Astrocyte of the spinal cord (primary cell): ENCODE results near the gene INO80E.

Experiments used
- DNase-seq: peaks from one replicate; pipeline ENCODE4 v3.0.0; 2011; ENCODE audit warnings: low read depth, low spot score
- H3K4me3 ChIP-seq: 2 replicates; pipeline ENCODE4 v1.5.1; 2011; ENCODE audit warnings: low read depth, mild to moderate bottlenecking, low read length, moderate library complexity
- in situ Hi-C: cut with HindIII; loops from 2 replicates; pipeline ENCODE4 v1.10.0; 2017; ENCODE audit warnings: low sequenced_read_pairs
- TF ChIP-seq, protein P1 (sequence below): IDR thresholded peaks from 2 replicates; pipeline ENCODE4 v1.5.1; 2012; ENCODE audit warnings: low read depth, mild to moderate bottlenecking, low read length, inconsistent platforms

INO80E gene

DNA sequence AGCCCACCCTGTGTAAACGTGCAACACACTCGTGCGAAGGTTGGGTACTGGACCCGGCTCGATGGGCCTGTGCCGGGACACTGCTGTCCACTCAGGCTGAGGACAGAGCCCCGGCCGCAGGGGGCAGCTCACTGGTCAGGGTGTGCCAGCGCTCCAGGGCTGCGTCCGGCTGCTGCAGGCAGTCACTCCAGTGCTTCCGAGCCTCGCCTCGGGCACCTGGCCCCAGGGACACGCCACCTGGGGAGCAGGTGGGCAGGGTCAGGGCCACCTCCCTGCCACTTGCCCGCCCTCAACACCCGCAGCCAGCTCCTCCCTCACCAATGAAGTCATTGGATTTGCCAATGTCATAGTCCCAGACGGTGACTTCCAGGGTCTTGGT lies 10.0 kb downstream of the INO80E start:
- TF ChIP-seq, protein P1, sequence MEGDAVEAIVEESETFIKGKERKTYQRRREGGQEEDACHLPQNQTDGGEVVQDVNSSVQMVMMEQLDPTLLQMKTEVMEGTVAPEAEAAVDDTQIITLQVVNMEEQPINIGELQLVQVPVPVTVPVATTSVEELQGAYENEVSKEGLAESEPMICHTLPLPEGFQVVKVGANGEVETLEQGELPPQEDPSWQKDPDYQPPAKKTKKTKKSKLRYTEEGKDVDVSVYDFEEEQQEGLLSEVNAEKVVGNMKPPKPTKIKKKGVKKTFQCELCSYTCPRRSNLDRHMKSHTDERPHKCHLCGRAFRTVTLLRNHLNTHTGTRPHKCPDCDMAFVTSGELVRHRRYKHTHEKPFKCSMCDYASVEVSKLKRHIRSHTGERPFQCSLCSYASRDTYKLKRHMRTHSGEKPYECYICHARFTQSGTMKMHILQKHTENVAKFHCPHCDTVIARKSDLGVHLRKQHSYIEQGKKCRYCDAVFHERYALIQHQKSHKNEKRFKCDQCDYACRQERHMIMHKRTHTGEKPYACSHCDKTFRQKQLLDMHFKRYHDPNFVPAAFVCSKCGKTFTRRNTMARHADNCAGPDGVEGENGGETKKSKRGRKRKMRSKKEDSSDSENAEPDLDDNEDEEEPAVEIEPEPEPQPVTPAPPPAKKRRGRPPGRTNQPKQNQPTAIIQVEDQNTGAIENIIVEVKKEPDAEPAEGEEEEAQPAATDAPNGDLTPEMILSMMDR = no peak
- no peak overlapping the region for H3K4me3 ChIP-seq
- no peak for DNase-seq
- in situ Hi-C loops = no loop called here

DNA sequence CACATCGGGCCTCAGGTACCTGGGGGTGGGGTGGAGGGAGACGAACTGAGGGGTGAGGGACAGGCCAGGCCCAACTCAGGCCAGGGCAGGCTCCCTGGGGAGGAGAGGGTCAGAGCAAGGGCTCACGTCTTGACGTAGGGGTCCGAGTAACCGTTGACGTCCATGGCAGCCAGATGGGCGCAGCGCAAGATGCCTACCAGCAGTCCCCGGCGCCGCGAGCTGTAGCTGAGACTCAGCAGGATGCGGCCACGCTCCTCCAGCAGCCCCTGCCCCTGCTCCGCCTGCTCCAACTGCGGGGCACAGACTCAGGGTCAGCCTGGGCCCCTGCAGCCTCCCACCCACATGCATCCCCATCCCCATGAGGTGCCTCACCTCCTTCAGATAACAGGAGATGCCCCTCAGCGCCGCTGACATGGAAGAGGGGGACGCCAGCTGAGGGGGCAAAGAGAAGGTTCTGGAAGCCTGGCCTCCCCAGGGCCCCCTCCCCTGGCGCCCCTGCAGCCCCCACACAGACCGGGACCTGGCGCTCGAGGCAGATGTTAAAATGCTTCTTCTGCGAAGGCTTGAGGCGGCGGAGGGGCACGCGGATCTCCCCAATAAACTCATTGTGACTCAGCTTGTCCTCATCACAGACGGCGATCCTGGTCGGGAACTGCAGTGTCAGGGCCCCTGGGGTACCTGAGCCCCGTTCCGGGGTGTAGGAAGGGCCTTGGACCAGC lies 10.8 kb downstream of the INO80E start:
- in situ Hi-C loops = no loop called here

DNA sequence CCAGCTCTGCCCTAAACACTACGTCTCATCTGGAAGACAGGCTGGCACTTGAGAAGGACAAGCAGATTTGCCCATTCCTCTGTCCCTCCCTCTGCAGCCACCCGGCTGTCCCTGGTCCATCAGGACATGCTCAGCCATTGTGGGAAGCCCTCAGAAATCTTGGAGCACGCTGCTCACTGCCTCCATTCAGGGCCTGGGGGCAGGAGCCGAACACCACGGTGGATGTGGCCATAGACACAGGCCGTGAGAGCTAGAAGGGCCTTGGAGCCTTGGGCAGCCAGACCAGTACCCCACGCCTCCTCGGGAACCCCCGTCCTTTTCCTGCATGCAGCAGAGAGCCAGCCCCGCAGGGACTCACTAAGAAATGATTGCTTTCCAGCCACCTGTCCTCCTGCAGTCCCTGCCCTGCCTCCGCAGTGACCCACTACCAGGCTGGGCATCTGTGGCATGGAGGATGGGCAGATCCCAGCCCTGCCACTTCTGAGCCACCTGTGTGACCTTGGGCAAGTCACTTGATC lies 11.4 kb downstream of the INO80E start:
- TF ChIP-seq, protein P1 = no peak
- no peak for DNase-seq
- in situ Hi-C loops = no loop called here
- H3K4me3 ChIP-seq = no peak overlapping the region

More for the DNA sequence above, 10.8 kb downstream of the INO80E start:
- no peak for DNase-seq
- no peak overlapping the region for H3K4me3 ChIP-seq
- TF ChIP-seq, protein P1 = no peak

DNA sequence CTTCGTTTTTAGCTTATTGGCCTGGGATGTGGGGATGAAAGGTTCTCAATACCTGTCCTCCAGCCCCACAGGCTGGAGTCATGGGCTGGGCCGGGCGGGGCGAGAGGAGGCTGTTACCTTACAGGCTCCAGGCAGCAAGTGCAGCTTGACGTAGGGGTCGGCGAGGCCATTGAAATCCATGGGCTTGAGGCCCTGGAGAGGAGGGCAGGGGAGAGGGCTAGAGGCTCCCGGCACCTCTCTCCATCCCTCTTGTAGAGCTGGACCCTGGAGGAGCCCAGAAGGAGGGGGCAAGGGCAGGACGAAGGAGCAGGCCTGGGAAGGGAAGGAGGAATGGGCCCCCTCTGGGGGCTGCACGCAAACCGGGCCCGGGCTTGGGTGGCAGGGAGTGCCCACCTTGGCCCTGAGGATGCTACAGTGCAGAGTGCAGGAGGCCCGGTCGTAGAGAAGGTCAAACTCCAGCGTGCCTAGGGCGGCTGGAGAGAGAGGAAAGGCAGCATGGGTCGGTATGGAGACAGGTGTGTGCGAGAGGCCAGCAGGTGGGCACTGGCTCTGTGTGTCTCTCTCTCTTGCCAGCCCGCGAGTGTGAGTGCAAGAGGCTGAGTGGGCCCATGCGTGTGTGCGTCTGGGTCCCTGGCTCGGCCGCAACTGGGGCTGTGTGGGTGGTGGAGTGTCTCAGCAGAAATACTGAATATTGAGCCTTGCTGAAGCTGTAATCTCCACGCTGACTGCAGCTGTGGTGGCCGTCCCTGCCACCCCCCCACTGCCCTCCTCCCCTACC lies 13.2 kb downstream of the INO80E start:
- DNase-seq = no peak
- H3K4me3 ChIP-seq = no peak overlapping the region
- TF ChIP-seq, protein P1 = no peak
- in situ Hi-C loops = no loop called here

DNA sequence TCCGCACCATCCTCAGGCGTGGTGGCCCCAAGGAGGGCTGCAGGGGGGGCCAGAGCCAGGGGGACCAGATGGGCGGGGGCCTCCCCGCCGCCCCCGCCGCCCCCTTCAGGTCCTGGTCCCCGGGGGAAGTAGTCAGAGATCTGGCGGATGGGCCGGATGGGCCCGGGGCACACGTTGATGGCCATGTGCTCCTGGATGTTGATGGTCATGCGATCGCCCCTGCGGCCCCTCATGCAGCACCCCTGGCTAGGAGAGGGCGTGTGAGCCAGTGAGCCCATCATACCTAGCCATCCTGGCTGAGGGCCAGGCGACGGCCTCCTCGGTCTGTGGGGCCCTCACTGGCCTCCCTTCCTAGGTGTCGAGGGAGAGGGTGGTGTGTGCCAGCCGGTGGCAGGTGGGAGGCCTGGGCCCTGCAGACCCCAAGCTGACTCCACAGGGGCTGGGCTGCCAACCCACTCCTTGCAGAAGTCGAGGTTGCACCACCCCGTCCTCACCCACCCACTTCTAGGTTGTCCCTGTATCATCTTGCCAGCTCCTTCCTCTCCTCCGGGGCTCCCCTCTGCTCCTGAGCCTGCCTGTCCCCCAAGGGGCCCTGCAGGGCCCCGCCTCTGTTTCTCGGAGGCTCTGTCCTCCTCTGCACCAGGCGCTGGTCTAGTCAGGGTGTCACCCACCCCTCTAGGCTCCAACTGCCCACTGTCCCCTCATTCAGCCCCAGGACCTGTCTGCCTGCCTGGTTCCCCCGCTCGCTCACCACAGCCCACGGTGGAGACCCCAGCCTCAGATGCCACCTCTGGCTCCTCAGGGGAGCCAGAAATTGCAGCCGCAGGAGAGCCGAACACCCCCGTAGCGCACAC lies 14.2 kb downstream of the INO80E start:
- no peak for DNase-seq
- in situ Hi-C loops = no loop called here
- no peak overlapping the region for H3K4me3 ChIP-seq
- TF ChIP-seq, protein P1 = no peak
